ENCODE results near the gene CMC4. TPM values are rescaled to one million over a fixed set of nuclear protein-coding genes. Genes with fewer than 3 reads are reported as not detected.

Gene CMC4
- total and polyA plus RNA-seq, 2 of the 4 experiments (the other 2 are of a cell fraction) = 6.4 to 8.4 TPM

- H4K5ac ChIP-seq (ENCODE audit: low read depth, low read length) = no peak overlapping the region
- no peak overlapping the region for H2AK9ac ChIP-seq (replicated peaks; ENCODE audit: low read depth, low read length, poor library complexity)
- no peak overlapping the region for H3K27ac ChIP-seq (ENCODE audit: insufficient read depth, low read length)
- dilution Hi-C loops (cut with HindIII; ENCODE audit: low sequenced_read_pairs, unreplicated experiment) = no loop called here
- H2AFZ ChIP-seq (replicated peaks; ENCODE audit: low read length, poor library complexity) = no peak overlapping the region
- H2BK120ac ChIP-seq (ENCODE audit: low read depth, low read length) = no peak overlapping the region
- DNase-seq (peak; percentile 55), ATAC-seq (ENCODE audit: low read depth) (peak; percentile 60)
- no peaks in the 10 kb centered on the region for H3K9me1 ChIP-seq (ENCODE audit: insufficient read depth, low read length)
- no peak overlapping the region for H2BK15ac ChIP-seq (ENCODE audit: low read depth, low read length)
- no peak overlapping the region for H2AK5ac ChIP-seq (ENCODE audit: low read depth, low read length)
- H3K18ac ChIP-seq (ENCODE audit: low read depth, low read length) = no peak overlapping the region
- no peak overlapping the region for H3K14ac ChIP-seq (replicated peaks; ENCODE audit: low read depth, low read length)
- H3K56ac ChIP-seq (ENCODE audit: extremely low read depth, insufficient read depth, low read length) = no peak overlapping the region
- no peaks in the 10 kb centered on the region for H3K27me3 ChIP-seq (ENCODE audit: control insufficient read depth, insufficient read depth, low read length)
- no peaks in the 10 kb centered on the region; the same call in 1 of the 2 replicates for H3K36me3 ChIP-seq (ENCODE audit: control insufficient read depth, insufficient read depth, low read length)
- H3K4me3 ChIP-seq (ENCODE audit: insufficient read depth, low read depth, low read length) = no peak overlapping the region
- H3K23ac ChIP-seq (ENCODE audit: low read depth, low read length) = no peak overlapping the region
- peak; percentile 52 for TF ChIP-seq CTCF (conservative IDR thresholded peaks at IDR 0.05; ENCODE audit: low read depth, low read length)
- TF ChIP-seq BHLHE40 (IDR thresholded peaks at IDR 0.05; ENCODE audit: low read depth, low read length) = no peak
- TF ChIP-seq MAZ (IDR thresholded peaks at IDR 0.05; ENCODE audit: borderline replicate concordance, low read depth, low read length) = no peak
- peak; percentile 20; the same call in 1 of the 2 replicates for TF ChIP-seq RAD21 (IDR thresholded peaks at IDR 0.05; ENCODE audit: low read length)
- in situ Hi-C loops (cut with MboI; ENCODE audit: low sequenced_read_pairs) = no loop called here
- no peak overlapping the region for H3K9ac ChIP-seq (ENCODE audit: low read depth, low read length)
- H4K20me1 ChIP-seq (ENCODE audit: insufficient read depth, low read length) = no peaks in the 10 kb centered on the region
- no peaks in the 10 kb centered on the region for H3K79me1 ChIP-seq (ENCODE audit: low read depth in 1 of 2, low read length in 2 of 2)
- no TSS peak for BruUV-seq (replicated peaks)
- H4K91ac ChIP-seq (ENCODE audit: insufficient read depth, low read depth, low read length) = no peak overlapping the region
- POLR2A ChIA-PET (ENCODE audit: unreplicated experiment) = no interaction called here
- no peaks in the 10 kb centered on the region for H3K9me3 ChIP-seq (ENCODE audit: control insufficient read depth, insufficient read depth, low read length)
- H2BK20ac ChIP-seq (ENCODE audit: low read depth, low read length) = no peak overlapping the region
- H3K4ac ChIP-seq (ENCODE audit: low read depth, low read length) = no peak overlapping the region
- no peak overlapping the region for H3K4me2 ChIP-seq (ENCODE audit: low read depth, low read length)
- no peaks in the 10 kb centered on the region for H3K4me1 ChIP-seq (ENCODE audit: control insufficient read depth, insufficient read depth, low read length)
- no CpG with 5 or more reads among the region's 9 CpGs for WGBS, 2 experiments (ENCODE audit: extremely low coverage in 2 of 2, insufficient read length in 1 of 2)
- H2BK5ac ChIP-seq (ENCODE audit: low read depth, low read length, poor library complexity, severe bottlenecking) = no peak overlapping the region
- intact Hi-C loops (cut with micrococcal nuclease) = no loop called here
- H4K8ac ChIP-seq (ENCODE audit: low read depth in 2 of 2, low read length in 2 of 2) = no peak overlapping the region
- CTCF ChIA-PET = interaction anchor here (1.2 to 1.6 kb wide), 3 partner anchors 15 to 30 kb away, joined by 4 to 6 read pairs (median 5); no protein-coding TSS in a partner anchor
These were observed 21.8 kb downstream of the CMC4 start for GRCh38 chrX:155048977-155049619.
